SW 1271 (cell line): ENCODE measurements around the gene PIBF1.
"Not testable (repeated sequence)": the region's sequence is repeated elsewhere in the genome, so short reads cannot be mapped to it uniquely, and the experiment has no call there.

Experiments used
- DNase-seq, 2 experiments: peaks; one replicate each; lab custom pipeline; 2025; lab: John Stamatoyannopoulos, UW

Gene PIBF1

GRCh38 chr13:72781451-72782439, at the start of gene PIBF1, which contains the start of gene DIS3:
Gene PIBF1, plus strand, starts transcription at chr13:72782133. Its CDS starts 1,337 bp downstream, at chr13:72783470.
Gene DIS3, minus strand, starts transcription at chr13:72781900. Its CDS starts 68 bp downstream, at chr13:72781832.
- peak; percentile 95 to 97 for DNase-seq

GRCh38 chr13:72737033-72737432, 44.9 kb upstream of the PIBF1 start:
- DNase-seq, result no peak

- DNase-seq, result no peak
Observed at GRCh38 chr13:72740015-72740414, 41.9 kb upstream of the PIBF1 start.

- no peak for DNase-seq
Observed at GRCh38 chr13:72745260-72745659, 36.7 kb upstream of the PIBF1 start.

GRCh38 chr13:72751220-72751619, 30.7 kb upstream of the PIBF1 start:
- no peak for DNase-seq

- DNase-seq, result no peak
Observed at GRCh38 chr13:72754111-72754510, 27.8 kb upstream of the PIBF1 start.

GRCh38 chr13:72757792-72758535, 24.0 kb upstream of the PIBF1 start:
- DNase-seq, result no peak

- DNase-seq, result no peak
Observed at GRCh38 chr13:72760189-72760588, 21.7 kb upstream of the PIBF1 start.

GRCh38 chr13:72763411-72763810, 18.5 kb upstream of the PIBF1 start:
- DNase-seq, result no peak

- DNase-seq, result no peak
Observed at GRCh38 chr13:72774019-72774418, 7.9 kb upstream of the PIBF1 start.

GRCh38 chr13:72782717-72783116, 784 bp downstream of the PIBF1 start:
- no peak for DNase-seq

GRCh38 chr13:72784679-72785078, 2.7 kb downstream of the PIBF1 start:
- DNase-seq, result not testable (repeated sequence)

- DNase-seq, result no peak
Observed at GRCh38 chr13:72788831-72789230, 6.9 kb downstream of the PIBF1 start.

GRCh38 chr13:72792640-72793039, 10.7 kb downstream of the PIBF1 start:
- DNase-seq, result no peak

- no peak for DNase-seq
Observed at GRCh38 chr13:72798817-72799216, 16.9 kb downstream of the PIBF1 start.

- no peak for DNase-seq
Observed at GRCh38 chr13:72804301-72804700, 22.4 kb downstream of the PIBF1 start.

GRCh38 chr13:72805676-72806346, 23.9 kb downstream of the PIBF1 start:
- no peak for DNase-seq

- DNase-seq, result not testable (repeated sequence)
Observed at GRCh38 chr13:72806514-72806913, 24.6 kb downstream of the PIBF1 start.

- DNase-seq, result no peak
Observed at GRCh38 chr13:72808917-72809500, 27.1 kb downstream of the PIBF1 start.

GRCh38 chr13:72820156-72820897, 38.4 kb downstream of the PIBF1 start:
- DNase-seq, result no peak

- no peak for DNase-seq
Observed at GRCh38 chr13:72820898-72821279, 39.0 kb downstream of the PIBF1 start.
